DOHH2 (cell line): ENCODE measurements around the gene ARHGEF1.

Source experiments
- EZH2phosphoT487 ChIP-seq: fragments of 200-600 bp; sonication (generic); IDR thresholded peaks from 2 replicates; pipeline ENCODE4 v1.6.1; 2017; ENCODE audit warnings: borderline replicate concordance, mild to moderate bottlenecking, antibody characterized with exemption, low read length, moderate library complexity, mixed read lengths
- TF ChIP-seq, protein P1 (sequence below): fragments of 200-600 bp; sonication (generic); IDR thresholded peaks from one replicate; pipeline ENCODE4 v1.5.1; 2014; ENCODE audit warnings: antibody characterized with exemption, mild to moderate bottlenecking, low read depth, low read length; ENCODE audit not compliant: poor library complexity, severe bottlenecking

DNA sequence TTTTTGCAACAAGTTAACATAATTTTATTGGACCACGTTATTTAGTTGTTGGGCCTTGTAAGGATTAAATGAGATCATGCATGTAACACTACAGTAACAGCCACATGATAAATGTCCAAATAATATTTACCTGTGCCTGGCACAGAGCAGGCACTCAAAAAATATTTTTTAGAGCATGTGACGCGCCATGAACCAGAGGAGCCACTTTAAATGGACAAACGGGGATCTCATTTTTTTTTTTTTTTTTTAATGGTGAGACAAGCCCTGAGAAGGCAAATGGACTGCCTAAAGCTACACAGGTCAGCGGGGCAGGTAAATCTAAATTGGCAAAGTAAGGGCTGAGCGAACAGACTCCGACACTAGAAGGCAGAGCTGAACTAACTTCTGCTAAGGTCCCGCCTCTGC, 23.8 kb upstream of the ARHGEF1 start:
- TF ChIP-seq, protein P1, sequence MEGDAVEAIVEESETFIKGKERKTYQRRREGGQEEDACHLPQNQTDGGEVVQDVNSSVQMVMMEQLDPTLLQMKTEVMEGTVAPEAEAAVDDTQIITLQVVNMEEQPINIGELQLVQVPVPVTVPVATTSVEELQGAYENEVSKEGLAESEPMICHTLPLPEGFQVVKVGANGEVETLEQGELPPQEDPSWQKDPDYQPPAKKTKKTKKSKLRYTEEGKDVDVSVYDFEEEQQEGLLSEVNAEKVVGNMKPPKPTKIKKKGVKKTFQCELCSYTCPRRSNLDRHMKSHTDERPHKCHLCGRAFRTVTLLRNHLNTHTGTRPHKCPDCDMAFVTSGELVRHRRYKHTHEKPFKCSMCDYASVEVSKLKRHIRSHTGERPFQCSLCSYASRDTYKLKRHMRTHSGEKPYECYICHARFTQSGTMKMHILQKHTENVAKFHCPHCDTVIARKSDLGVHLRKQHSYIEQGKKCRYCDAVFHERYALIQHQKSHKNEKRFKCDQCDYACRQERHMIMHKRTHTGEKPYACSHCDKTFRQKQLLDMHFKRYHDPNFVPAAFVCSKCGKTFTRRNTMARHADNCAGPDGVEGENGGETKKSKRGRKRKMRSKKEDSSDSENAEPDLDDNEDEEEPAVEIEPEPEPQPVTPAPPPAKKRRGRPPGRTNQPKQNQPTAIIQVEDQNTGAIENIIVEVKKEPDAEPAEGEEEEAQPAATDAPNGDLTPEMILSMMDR: no peak
- no peak for TF ChIP-seq EZH2phosphoT487
